GDM1 (cell line): ENCODE data around the gene ANTXR1.

Source experiments
- DNase-seq: peaks from one replicate; lab custom pipeline; 2025; lab: John Stamatoyannopoulos, UW

The ANTXR1 gene

DNA sequence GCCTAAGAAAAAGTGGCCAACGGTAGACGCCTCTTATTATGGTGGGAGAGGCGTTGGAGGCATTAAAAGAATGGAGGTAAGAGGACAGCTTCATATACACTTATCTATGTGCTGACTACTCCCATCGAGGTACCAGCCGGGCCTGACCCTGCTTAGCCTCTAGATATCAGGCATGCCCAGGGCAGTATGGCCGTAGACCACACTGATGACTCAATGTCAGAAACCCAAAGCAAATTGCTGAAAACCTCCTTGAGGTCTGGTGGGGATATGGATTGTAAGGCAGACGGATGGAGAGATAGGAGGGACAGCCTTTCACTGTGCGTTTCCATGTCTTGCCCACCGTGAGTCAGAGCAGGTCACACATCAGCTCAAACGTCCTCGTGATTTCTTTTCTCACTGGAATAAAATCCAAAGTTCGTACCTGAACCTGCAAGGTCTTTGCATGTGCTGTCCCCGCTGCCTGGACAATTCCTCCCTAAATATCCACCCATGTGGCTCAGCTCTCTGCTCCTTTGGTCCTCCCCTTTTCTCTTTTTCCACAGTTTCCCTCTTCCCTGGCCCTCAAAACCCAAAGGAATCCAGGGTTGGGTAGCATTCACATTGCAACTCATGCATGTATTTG is 168.9 kb downstream of the ANTXR1 start:
- no peak for DNase-seq

- no peak for DNase-seq
These were observed 170.7 kb downstream of the ANTXR1 start for GRCh38 chr2:69183659-69184058.

DNA sequence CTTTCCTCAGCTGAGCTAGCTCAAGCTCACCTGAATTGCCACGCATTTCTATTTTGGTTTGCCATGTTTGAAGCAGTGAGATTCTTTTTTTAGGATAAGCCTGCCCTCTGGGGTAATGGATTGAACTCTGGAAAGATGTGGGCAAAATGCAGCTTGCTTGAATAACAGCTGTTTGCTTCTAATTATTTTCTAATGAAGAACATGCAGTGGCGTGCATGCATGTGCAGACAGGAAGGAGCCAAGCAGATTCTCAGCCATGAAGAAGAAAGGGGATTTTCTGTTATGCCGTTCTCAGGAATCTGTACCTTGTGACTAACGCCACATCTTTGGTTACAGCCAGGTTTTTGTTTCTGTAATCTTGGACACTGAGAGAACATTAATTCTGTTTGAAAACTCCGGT is 171.2 kb downstream of the ANTXR1 start:
- no peak for DNase-seq

- no peak for DNase-seq
These were observed 172.8 kb downstream of the ANTXR1 start for GRCh38 chr2:69185807-69186206.

DNA sequence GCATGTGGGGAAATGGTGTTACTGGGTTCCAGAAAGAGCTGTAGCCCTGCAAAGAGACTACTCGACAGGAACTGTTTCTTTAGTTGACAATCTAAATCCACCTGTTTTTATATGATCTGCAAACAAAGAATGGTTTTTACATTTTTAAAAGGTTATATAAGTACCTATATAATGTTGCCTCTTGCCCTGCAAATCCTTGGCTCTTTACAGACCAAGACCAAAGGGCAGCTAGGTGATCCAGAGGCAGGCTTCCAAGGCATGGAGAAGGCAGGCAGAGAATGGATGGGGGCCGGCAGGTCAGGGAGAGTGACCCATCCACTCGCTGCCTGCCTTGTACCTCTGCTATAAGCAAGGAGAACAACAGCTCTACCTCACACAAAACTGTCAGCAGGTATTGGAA is 173.6 kb downstream of the ANTXR1 start:
- no peak for DNase-seq

- no peak for DNase-seq
These were observed 175.4 kb downstream of the ANTXR1 start for GRCh38 chr2:69188182-69188900.

DNA sequence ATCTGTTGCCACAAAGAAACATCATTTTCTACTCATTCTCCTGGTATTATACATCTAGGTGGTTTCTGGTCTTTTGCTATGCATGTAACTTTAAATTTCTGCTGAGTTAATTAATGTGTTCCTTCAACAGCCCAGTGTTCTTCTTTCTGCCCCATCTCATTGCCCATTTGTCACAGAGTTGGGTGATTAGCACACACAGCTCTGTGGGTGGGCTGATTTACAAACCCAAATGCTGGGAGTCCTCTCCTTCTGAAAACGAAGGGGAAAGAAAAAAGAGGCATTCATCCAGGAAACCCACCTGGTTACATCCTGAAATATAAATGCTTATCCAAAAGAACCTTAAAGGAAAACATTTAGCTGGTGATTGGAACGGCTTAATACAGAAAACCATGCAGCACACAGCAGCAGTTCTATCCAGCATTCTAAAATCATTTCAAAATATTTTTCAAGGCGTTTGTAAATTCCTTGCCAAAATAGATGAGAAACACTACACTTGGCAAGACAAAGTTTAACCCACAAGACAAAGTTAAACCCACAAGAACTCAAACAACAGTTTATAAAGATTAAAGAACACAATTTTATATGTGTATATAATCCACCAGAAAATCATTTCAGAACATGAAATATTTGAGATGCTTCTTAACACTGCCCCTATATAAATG is 177.9 kb downstream of the ANTXR1 start:
- no peak for DNase-seq

GRCh38 chr2:69191634-69192033 is 178.7 kb downstream of the ANTXR1 start:
- DNase-seq = no peak

GRCh38 chr2:69192176-69192945 is 179.4 kb downstream of the ANTXR1 start:
- no peak for DNase-seq

- DNase-seq = no peak
These were observed 182.7 kb downstream of the ANTXR1 start for GRCh38 chr2:69195706-69196105.

- DNase-seq = no peak
These were observed 183.5 kb downstream of the ANTXR1 start for GRCh38 chr2:69196327-69197117.

- no peak for DNase-seq
These were observed 187.1 kb downstream of the ANTXR1 start for GRCh38 chr2:69200107-69200520.

- DNase-seq = no peak
These were observed 188.3 kb downstream of the ANTXR1 start for GRCh38 chr2:69201259-69201658.

GRCh38 chr2:69202327-69202726 is 189.3 kb downstream of the ANTXR1 start:
- DNase-seq = no peak

DNA sequence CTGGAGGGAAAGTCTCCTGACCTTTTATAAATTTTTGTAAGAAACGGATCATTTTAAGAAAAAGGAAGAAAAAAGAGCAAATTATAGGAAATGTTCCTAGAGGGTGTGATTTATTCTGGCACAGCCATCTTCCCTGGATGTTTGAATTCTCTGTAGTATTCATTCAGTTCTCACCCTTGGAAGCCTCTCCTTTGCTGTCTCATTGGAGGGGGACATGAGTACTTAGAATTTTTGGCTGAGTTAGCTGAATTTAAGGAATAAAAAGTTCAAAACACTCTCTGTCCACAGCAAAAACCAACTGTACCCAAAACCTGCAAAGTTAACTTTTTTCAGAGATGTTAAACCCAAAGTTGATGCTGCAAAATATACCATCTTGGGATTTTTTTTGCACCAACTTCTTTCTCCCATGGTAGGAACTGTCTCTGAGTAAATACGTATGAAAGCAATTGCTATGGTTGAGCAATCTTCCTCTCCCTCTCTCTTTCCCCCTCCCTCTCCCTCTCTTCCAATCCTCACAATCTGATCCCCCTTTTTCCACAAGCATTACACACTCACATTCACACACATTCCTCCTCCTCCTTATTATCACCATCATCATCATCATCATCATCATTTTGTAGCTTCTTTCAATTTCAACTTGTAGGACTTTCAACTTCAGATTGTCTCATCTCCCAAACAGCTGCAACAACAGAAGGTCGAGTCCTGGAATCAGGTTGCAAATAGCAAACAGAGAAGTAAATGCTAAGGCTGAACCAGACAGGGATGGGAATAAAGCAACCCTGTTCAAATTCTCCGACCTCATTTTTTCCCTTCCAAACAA is 190.4 kb downstream of the ANTXR1 start:
- DNase-seq = no peak

DNA sequence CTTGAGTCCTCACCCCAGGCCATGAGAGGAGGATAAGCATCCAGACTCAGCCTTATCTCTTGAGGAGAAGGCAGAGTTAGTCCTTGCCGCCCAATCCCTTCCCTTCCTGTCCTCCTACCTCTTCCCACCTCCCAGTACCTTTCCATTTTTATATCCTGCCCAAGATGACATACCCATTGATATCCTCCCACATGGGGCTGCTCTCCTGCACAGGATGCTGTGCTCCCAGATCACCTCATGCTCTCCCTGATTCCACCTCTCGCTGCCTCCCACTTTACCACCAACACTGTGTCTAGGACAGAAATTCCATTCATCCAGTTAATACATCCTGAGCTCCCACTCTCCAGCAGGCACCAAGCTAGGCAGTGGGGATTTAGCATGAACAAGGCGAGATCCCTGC is 191.7 kb downstream of the ANTXR1 start:
- no peak for DNase-seq

- no peak for DNase-seq
These were observed 192.1 kb downstream of the ANTXR1 start for GRCh38 chr2:69205076-69205475.

GRCh38 chr2:69205491-69205890 is 192.5 kb downstream of the ANTXR1 start:
- no peak for DNase-seq

DNA sequence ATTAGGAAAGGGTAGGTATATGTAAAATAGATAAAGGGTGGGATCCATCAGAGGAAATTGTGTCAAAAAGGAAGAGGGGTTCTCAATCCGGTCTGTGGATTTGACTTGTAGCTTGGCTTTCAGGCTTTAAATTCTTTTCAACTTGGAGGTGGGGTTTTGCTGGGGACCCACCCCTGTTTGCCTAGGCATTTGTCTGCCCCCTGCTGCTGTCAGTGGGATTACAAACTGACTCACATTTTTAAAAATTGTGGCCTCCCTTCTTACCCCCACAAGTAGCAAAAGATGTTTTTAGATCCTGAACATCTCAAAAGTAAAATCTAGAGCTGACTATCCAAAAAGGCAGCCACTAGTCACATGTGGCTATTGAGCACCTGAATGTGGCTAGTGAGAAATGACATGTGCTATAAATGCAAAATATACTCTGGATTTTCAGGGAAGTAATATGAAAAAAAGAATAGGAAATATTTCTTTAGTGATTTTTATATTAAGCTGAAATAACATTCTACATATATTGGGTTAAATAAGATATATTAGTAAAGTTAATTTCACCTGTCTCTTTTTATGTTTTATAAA is 195.1 kb downstream of the ANTXR1 start:
- DNase-seq = no peak

DNA sequence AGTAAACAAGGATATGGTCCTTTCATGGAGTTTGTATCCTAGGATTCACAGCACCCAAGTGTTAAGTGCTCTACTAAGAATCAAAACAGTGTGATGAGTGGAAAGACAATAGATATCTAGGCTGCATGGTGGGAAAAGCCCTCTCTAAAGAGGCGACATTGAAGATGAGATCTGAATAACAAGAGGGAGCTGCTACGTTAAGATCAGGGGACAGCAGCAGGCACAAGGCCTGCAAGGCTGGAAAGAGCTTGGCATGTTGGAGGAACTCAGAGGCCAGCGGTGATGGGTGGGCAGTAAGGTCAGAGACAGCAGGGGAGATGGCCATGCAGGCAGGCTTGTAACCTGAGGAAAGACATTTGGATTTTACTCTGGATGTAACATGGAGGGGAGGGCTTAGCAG is 196.5 kb downstream of the ANTXR1 start:
- DNase-seq = no peak

- no peak for DNase-seq
These were observed 197.4 kb downstream of the ANTXR1 start for GRCh38 chr2:69210385-69210784.
